IMR-90 (cell line): ENCODE results near the gene DHRSX. TPM values are rescaled to one million over a fixed set of nuclear protein-coding genes. Genes with fewer than 3 reads are reported as not detected.

ENCODE experiments used
- ATAC-seq: fragments of 200-7000 bp; cut with Tn5 transposase; 2 replicates; pipeline ENCODE4 v1.9.1; 2020; ENCODE audit warnings: low read depth, mild to moderate bottlenecking, moderate library complexity
- BruUV-seq: library from RNA; stranded (reverse); fragments of 400-500 nt; replicated peaks from 2 replicates; lab custom pipeline; 2021; lab: Mats Ljungman, UMichigan
- CTCF ChIA-PET: fragments of 300-600 bp; formaldehyde crosslinking; extraction: SDS; loops from one replicate; lab custom pipeline; 2021; ENCODE audit warnings: antibody characterized with exemption; lab: Yijun Ruan, JAX
- POLR2A ChIA-PET: fragments of 300-600 bp; sonication (Branson Sonifier 250); formaldehyde crosslinking; loops from one replicate; lab custom pipeline; 2022; ENCODE audit warnings: antibody characterized with exemption; ENCODE audit not compliant: unreplicated experiment; lab: Charles Lee
- DNase-seq: peaks from one replicate; pipeline ENCODE4 v3.0.0; 2013
- H2AFZ ChIP-seq: replicated peaks from 2 replicates; pipeline ENCODE3; 2013; ENCODE audit warnings: low read length, mild to moderate bottlenecking; ENCODE audit not compliant: poor library complexity
- H2AK5ac ChIP-seq: 2 replicates; pipeline ENCODE4 v1.6.1; 2013; ENCODE audit warnings: low read depth, low read length, inconsistent platforms
- H2AK9ac ChIP-seq: replicated peaks from 2 replicates; pipeline ENCODE3; 2013; ENCODE audit warnings: mild to moderate bottlenecking, low read depth, low read length, moderate library complexity; ENCODE audit not compliant: poor library complexity
- H2BK120ac ChIP-seq: 2 replicates; pipeline ENCODE4 v1.6.1; 2013; ENCODE audit warnings: low read depth, low read length, inconsistent platforms
- H2BK15ac ChIP-seq: 3 replicates; pipeline ENCODE4 v1.6.1; 2013; ENCODE audit warnings: low read depth, low read length, inconsistent platforms
- H2BK20ac ChIP-seq: 2 replicates; pipeline ENCODE4 v1.6.1; 2013; ENCODE audit warnings: low read depth, mild to moderate bottlenecking, inconsistent platforms, low read length, moderate library complexity
- H2BK5ac ChIP-seq: 2 replicates; pipeline ENCODE4 v1.6.1; 2013; ENCODE audit warnings: mild to moderate bottlenecking, low read depth, low read length, inconsistent platforms; ENCODE audit not compliant: poor library complexity, severe bottlenecking
- H3K14ac ChIP-seq: replicated peaks from 2 replicates; pipeline ENCODE4 v1.6.1; 2013; ENCODE audit warnings: low read depth, low read length, inconsistent platforms
- H3K18ac ChIP-seq: 2 replicates; pipeline ENCODE4 v1.6.1; 2013; ENCODE audit warnings: low read depth, low read length, control low read depth
- H3K23ac ChIP-seq: 2 replicates; pipeline ENCODE4 v1.6.1; 2013; ENCODE audit warnings: low read depth, low read length, inconsistent platforms
- H3K27ac ChIP-seq: 2 replicates; pipeline ENCODE4 v1.5.1; 2013; ENCODE audit warnings: mild to moderate bottlenecking, control low read depth, low read length; ENCODE audit not compliant: insufficient read depth
- H3K27me3 ChIP-seq: 2 replicates; pipeline ENCODE4 v1.6.1; 2013; ENCODE audit warnings: low read length; ENCODE audit not compliant: control insufficient read depth, insufficient read depth
- H3K36me3 ChIP-seq: 2 replicates; pipeline ENCODE4 v1.6.1; 2013; ENCODE audit warnings: low read length, mixed read lengths; ENCODE audit not compliant: control insufficient read depth, insufficient read depth
- H3K4ac ChIP-seq: 2 replicates; pipeline ENCODE4 v1.6.1; 2013; ENCODE audit warnings: low read depth, low read length, inconsistent platforms
- H3K4me1 ChIP-seq: 2 replicates; pipeline ENCODE4 v1.6.1; 2013; ENCODE audit warnings: low read length, mixed read lengths; ENCODE audit not compliant: control insufficient read depth, insufficient read depth
- H3K4me2 ChIP-seq: 2 replicates; pipeline ENCODE4 v1.6.1; 2013; ENCODE audit warnings: low read depth, mild to moderate bottlenecking, control low read depth, low read length, moderate library complexity
- H3K4me3 ChIP-seq: 2 replicates; pipeline ENCODE4 v1.5.1; 2013; ENCODE audit warnings: low read depth, mild to moderate bottlenecking, control low read depth, low read length, moderate library complexity; ENCODE audit not compliant: insufficient read depth
- H3K56ac ChIP-seq: 2 replicates; pipeline ENCODE4 v1.6.1; 2013; ENCODE audit warnings: low read length, inconsistent platforms; ENCODE audit not compliant: insufficient read depth; ENCODE audit errors: extremely low read depth
- H3K79me1 ChIP-seq, 2 experiments: 2 replicates each; pipeline ENCODE4 v1.6.1; 2013; ENCODE audit warnings: low read length in 2 of 2, inconsistent platforms in 1 of 2, low read depth in 1 of 2
- H3K9ac ChIP-seq: 2 replicates; pipeline ENCODE4 v1.6.1; 2013; ENCODE audit warnings: low read depth, low read length, control low read depth
- H3K9me1 ChIP-seq: 2 replicates; pipeline ENCODE4 v1.6.1; 2013; ENCODE audit warnings: low read length, inconsistent platforms; ENCODE audit not compliant: insufficient read depth
- H3K9me3 ChIP-seq: 2 replicates; pipeline ENCODE4 v1.6.1; 2013; ENCODE audit warnings: low read length; ENCODE audit not compliant: control insufficient read depth, insufficient read depth
- H4K20me1 ChIP-seq: 2 replicates; pipeline ENCODE4 v1.6.1; 2013; ENCODE audit warnings: low read length, inconsistent platforms; ENCODE audit not compliant: insufficient read depth
- H4K5ac ChIP-seq: 2 replicates; pipeline ENCODE4 v1.6.1; 2013; ENCODE audit warnings: mild to moderate bottlenecking, low read depth, low read length, control low read depth
- H4K8ac ChIP-seq, 2 experiments: 2 replicates each; pipeline ENCODE4 v1.6.1; 2013; ENCODE audit warnings: low read depth in 2 of 2, low read length in 2 of 2, control low read depth in 1 of 2, inconsistent platforms in 1 of 2
- H4K91ac ChIP-seq: 2 replicates; pipeline ENCODE4 v1.6.1; 2013; ENCODE audit warnings: low read depth, low read length, inconsistent platforms; ENCODE audit not compliant: insufficient read depth
- BHLHE40 ChIP-seq: fragments of 150-350 bp; IDR thresholded peaks from 2 replicates; pipeline ENCODE4 v1.6.1; 2016; ENCODE audit warnings: mild to moderate bottlenecking, low read depth, low read length
- CEBPB ChIP-seq: IDR thresholded peaks from 2 replicates; pipeline ENCODE4 v1.6.1; 2012; ENCODE audit warnings: low read depth, low read length, improper control_type of control experiment
- CHD1 ChIP-seq: IDR thresholded peaks from 2 replicates; pipeline ENCODE4 v1.6.1; 2012; ENCODE audit warnings: low read depth, low read length, improper control_type of control experiment
- CTCF ChIP-seq: conservative IDR thresholded peaks from 2 replicates; pipeline ENCODE4 v1.5.1; 2012; ENCODE audit warnings: mild to moderate bottlenecking, low read depth, low read length, improper control_type of control experiment
- ELK1 ChIP-seq: fragments of 150-350 bp; IDR thresholded peaks from 2 replicates; pipeline ENCODE4 v1.6.1; 2016; ENCODE audit warnings: low read depth, mild to moderate bottlenecking, low read length, moderate library complexity, borderline replicate concordance
- MAFK ChIP-seq: IDR thresholded peaks from 2 replicates; pipeline ENCODE4 v1.6.1; 2012; ENCODE audit warnings: low read depth, low read length, improper control_type of control experiment
- MAZ ChIP-seq: IDR thresholded peaks from 2 replicates; pipeline ENCODE4 v1.6.1; 2012; ENCODE audit warnings: low read depth, mild to moderate bottlenecking, low read length, improper control_type of control experiment, moderate library complexity, borderline replicate concordance
- POLR2A ChIP-seq: IDR thresholded peaks from 2 replicates; pipeline ENCODE4 v1.6.1; 2012; ENCODE audit warnings: mild to moderate bottlenecking, low read depth, low read length
- RFX5 ChIP-seq: IDR thresholded peaks from 2 replicates; pipeline ENCODE4 v1.8.0; 2012; ENCODE audit warnings: low read depth, mild to moderate bottlenecking, low read length, moderate library complexity
- SMC3 ChIP-seq: fragments of 150-350 bp; IDR thresholded peaks from 2 replicates; pipeline ENCODE4 v1.6.1; 2016; ENCODE audit warnings: low read depth, mild to moderate bottlenecking, antibody characterized with exemption, low read length, moderate library complexity
- USF2 ChIP-seq: fragments of 150-350 bp; IDR thresholded peaks from 2 replicates; pipeline ENCODE4 v1.6.1; 2017; ENCODE audit warnings: mild to moderate bottlenecking, antibody characterized with exemption, low read length, low read depth
- WGBS, 2 experiments: methylation state at CpG; one replicate each; pipeline versions ENCODE4 v1.1.5 to v1.1.7; 2013; ENCODE audit warnings: missing lambda C conversion rate in 2 of 2; ENCODE audit not compliant: insufficient read length in 1 of 2; ENCODE audit errors: extremely low coverage in 2 of 2; 5-methylcytosine and 5-hydroxymethylcytosine counted together
- dilution Hi-C: fragments of 300-500 bp; cut with HindIII; formaldehyde crosslinking; loops from one replicate; pipeline ENCODE4 v1.14.3; 2018; ENCODE audit warnings: low sequenced_read_pairs; ENCODE audit not compliant: unreplicated experiment
- in situ Hi-C: fragments of 300-500 bp; cut with MboI; formaldehyde crosslinking; loops from 3 replicates; pipeline ENCODE4 v1.14.3; 2019; ENCODE audit warnings: low sequenced_read_pairs, inconsistent platforms, mixed read lengths
- intact Hi-C: fragments of 100-400 bp; cut with micrococcal nuclease; formaldehyde crosslinking; loops from 2 replicates; pipeline ENCODE4 v1.10.0; 2022
- polyA plus RNA-seq, 3 experiments: library from polyadenylated mRNA; depleted of rRNA; stranded (reverse); fragments of >200 nt; gene quantifications; 2 replicates each; pipeline ENCODE4 v1.2.3, GENCODE V29; 2012; ENCODE audit warnings: low replicate concordance in 1 of 3
- total RNA-seq: library from RNA; depleted of rRNA; stranded (reverse); fragments of >200 nt; gene quantifications from 2 replicates; pipeline ENCODE4 v1.2.3, GENCODE V29; 2012

Gene DHRSX
- total and polyA plus RNA-seq, 2 of the 4 experiments (the other 2 are of a cell fraction) = 26.2 to 38.0 TPM

GRCh38 chrX:2315434-2315833, 185.3 kb downstream of the DHRSX start:
- H2BK20ac ChIP-seq = no peak overlapping the region
- H3K9me3 ChIP-seq = peaks cover 4% of the 10 kb centered on the region
- no peak overlapping the region for H3K18ac ChIP-seq
- BruUV-seq = no TSS peak
- H3K4me2 ChIP-seq = no peak overlapping the region
- no peak overlapping the region for H3K4ac ChIP-seq
- dilution Hi-C loops (no loop called here), intact Hi-C loops (no loop called here), in situ Hi-C loops (no loop called here)
- no peak overlapping the region for H3K4me3 ChIP-seq
- no peaks in the 10 kb centered on the region for H3K4me1 ChIP-seq
- peaks cover 0 to 3% of the 10 kb centered on the region in 2 experiments; a peak in 1 of 4 replicates for H3K79me1 ChIP-seq
- H2BK120ac ChIP-seq = no peak overlapping the region
- WGBS, 2 experiments = no CpG with 5 or more reads among the region's 5 CpGs
- DNase-seq (no peak), ATAC-seq (no peak)
- no peak overlapping the region for H3K9ac ChIP-seq
- no peaks in the 10 kb centered on the region; the same call in 1 of the 2 replicates for H4K20me1 ChIP-seq
- no peak overlapping the region for H2BK15ac ChIP-seq
- H3K27me3 ChIP-seq = no peaks in the 10 kb centered on the region
- no peak overlapping the region for H2AFZ ChIP-seq
- H3K36me3 ChIP-seq = no peaks in the 10 kb centered on the region
- H3K27ac ChIP-seq = no peak overlapping the region
- no peak overlapping the region for H3K23ac ChIP-seq
- no peak overlapping the region for H2AK9ac ChIP-seq
- no peak for TF ChIP-seq CHD1
- no peak for TF ChIP-seq RFX5
- TF ChIP-seq MAZ = no peak
- TF ChIP-seq SMC3 = no peak
- TF ChIP-seq BHLHE40 = no peak
- no peak for TF ChIP-seq POLR2A
- no peak for TF ChIP-seq CTCF
- no peak for TF ChIP-seq MAFK
- no peak for TF ChIP-seq USF2
- TF ChIP-seq ELK1 = no peak
- TF ChIP-seq CEBPB = no peak
- no peak overlapping the region for H3K56ac ChIP-seq
- no peak overlapping the region for H4K5ac ChIP-seq
- CTCF ChIA-PET = no interaction called here
- no peak overlapping the region for H4K8ac ChIP-seq
- no peak overlapping the region for H2BK5ac ChIP-seq
- no peak overlapping the region for H3K14ac ChIP-seq
- H3K9me1 ChIP-seq = no peaks in the 10 kb centered on the region
- no peak overlapping the region for H4K91ac ChIP-seq
- POLR2A ChIA-PET = no interaction called here
- no peak overlapping the region for H2AK5ac ChIP-seq
